GM21576 (cell line): ENCODE data around the gene PSD.

Source experiments
- ATAC-seq: cut with Tn5 transposase; IDR thresholded peaks from one replicate; pipeline ENCODE4 v1.9.1; 2021; ENCODE audit warnings: mild to moderate bottlenecking, moderate library complexity; ENCODE audit not compliant: unreplicated experiment

PSD gene

DNA sequence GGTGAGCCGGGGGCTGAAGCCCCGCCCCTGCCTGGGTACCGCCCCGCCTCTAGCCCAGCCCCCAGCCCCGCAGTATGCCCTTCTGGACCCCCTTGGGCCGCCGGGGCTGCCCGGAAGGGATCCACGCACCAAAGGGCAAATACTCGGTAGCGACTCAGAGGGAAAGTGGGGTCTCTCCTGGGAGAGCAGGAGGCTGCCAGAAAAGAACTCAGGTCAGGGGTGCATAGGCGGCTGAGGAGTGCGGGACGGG, 2.8 kb upstream of the PSD start:
- no peak for ATAC-seq

DNA sequence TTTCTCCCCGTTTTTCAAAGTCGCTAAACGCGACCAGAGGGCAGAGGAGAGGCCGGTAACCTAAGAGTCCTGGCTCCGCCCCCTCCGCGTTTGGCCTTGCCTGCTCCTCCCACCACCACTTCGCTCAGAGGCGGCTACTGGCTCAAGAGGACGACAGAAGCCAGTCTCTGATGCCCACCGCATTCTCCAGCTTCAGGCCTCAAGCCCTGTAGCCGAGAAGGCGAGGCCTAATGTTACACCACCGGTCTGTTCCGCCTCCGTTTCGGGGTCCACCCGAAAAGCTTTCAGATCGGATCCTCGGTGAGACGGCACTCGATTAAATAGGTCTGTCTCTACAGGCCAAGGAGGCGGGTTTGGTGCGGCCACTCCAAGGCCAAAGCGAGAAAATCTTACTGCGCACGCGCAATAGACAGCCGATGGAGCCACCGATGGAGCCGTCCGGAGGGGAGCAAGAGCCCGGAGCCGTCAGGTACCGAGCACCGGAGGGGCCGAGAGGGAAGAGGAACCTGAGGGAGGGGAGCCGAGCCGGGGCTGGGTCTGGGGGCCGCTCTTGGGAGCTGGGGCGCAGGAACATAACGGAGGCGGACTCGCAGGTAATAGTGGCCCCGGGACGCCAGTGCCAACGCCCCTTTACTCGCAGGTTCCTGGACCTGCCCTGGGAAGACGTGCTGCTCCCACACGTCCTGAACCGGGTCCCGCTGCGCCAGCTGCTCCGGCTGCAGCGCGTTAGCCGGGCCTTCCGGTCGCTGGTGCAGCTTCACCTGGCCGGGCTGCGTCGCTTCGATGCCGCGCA, 2.3 kb upstream of the PSD start, which contains the start of gene FBXL15:
Gene FBXL15, plus strand, starts transcription at position 123 of the 793 bp plus-strand sequence. Its CDS starts 294 bp downstream, at position 417.
- ATAC-seq: peak; percentile 59

DNA sequence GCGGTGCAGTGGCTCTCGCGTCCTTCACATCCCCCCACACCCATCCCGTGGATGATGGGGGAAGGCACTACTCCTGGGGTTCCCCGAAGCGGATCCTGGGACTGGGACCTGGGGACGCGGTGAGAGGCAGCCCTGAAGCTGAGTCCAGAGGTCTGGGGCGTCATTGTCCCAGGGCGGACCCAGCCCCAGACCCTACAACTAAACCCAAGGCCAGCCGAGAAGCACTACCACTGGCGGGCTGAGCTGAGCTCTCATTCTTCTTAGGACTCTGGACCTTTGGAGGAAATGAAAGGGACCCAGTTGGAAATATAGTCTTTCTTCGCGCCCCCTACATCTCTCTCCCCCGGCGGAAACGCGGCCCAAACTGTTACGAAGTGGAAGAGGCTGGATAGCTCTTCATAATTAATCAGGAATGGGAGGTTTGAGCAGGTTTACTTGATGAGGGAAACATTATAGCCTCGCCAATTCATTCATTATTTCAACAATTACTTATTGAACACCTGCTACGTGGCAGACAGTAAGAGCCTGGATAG, 1.7 kb upstream of the PSD start:
- no peak for ATAC-seq

DNA sequence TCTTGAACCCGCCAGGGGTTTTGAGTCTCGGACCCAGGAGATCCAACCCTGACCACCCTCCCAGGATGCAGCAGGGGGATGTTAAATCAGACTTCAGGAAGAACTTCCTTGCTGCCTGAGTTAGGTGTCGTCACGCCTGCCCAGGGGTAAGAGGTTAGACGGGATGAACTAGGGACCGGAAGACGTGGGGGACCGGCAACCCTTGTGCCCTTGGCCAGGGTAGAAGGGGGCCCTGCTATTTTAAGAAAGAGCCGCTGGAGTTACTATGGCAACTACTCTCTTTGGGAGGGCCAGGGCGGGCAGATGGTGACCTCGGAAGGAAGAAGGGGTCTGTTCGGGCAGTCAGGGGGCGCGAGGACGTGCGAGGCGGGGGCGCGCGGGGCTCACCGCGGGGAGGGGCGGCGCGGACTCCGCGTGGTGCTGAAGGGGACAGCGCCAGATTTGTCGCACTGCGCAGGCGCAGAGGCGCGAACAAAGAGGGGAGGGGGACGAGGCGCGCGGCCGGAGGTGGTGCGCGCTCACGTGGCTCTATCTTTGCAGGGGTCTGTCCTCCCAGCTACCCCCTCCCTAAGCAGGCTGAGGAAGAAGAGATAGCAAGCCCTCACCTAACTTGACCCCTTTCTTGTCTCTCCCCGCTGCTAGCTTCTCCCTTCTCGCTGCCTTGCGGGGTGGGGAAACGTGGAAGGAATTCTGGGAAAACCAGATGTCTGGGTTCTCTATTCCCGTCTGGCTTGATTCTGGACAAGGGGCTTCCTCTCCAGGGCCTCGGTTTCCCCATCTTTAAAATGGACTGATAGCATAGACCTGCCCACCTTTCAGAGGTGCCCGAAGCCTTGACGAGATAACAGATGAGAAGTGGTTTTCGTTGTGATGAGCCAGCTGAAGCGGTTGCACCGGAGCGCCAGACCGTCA, 940 bp upstream of the PSD start:
- ATAC-seq: no peak

DNA sequence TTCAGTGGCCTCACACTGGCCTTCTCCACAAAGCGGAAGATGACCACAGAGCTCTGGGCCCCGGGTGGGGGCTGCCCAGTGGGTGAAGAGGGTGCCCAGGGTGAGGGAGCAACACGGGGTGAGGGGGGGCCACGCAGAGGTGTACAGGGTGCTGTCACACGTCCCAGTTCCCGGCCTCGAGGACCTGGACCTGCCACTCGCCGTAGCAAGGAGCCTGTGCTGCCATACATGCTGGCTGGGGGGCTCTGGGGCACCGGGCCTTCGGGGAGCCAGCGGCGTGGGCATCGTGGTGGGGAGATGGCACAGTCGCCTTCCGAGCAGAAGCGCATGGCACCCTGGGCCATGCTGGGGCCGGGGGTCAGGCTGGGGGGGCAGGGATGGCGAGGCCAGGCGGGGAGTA, 1.9 kb downstream of the PSD start:
- ATAC-seq: no peak

DNA sequence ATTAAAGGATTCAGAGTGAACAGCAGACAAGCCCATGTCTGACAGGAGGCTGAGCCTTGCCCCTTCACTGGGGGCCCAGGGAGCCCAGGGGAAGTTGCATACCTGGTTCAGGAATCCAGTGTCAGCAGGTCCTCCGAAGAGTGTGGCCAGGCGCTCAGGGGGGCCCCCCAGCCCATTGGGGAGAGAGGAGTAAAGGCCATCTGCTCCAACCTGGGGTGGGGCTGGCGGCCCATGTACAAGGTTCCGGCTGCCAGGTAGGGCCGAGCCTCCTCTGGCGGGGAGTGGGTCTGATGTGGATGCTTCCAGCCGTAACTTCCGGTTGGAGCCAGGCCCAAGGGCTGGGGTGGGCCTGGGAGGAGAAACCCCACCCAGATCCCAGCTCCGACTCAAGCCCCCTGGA, 2.3 kb downstream of the PSD start:
- no peak for ATAC-seq

DNA sequence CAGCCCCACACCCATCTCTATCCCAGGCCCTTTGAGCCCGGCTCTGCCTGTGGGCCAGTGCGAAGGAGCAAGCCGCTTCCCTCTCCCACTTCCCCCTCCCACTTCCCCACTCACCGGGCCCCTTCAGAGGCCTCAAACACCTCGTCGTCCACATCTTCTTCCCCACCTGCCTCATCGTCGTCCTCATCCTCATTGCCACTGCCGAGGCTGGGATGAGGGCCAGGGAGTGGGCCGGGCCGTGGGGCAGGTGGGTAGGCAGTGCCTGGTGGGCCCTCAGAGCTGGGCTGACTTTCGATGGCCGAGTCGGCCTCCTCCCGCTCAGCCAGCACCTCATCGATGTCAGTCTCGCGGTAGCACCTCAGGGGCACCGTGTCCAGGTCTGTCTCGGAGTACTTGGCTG, 3.8 kb downstream of the PSD start:
- no peak for ATAC-seq

DNA sequence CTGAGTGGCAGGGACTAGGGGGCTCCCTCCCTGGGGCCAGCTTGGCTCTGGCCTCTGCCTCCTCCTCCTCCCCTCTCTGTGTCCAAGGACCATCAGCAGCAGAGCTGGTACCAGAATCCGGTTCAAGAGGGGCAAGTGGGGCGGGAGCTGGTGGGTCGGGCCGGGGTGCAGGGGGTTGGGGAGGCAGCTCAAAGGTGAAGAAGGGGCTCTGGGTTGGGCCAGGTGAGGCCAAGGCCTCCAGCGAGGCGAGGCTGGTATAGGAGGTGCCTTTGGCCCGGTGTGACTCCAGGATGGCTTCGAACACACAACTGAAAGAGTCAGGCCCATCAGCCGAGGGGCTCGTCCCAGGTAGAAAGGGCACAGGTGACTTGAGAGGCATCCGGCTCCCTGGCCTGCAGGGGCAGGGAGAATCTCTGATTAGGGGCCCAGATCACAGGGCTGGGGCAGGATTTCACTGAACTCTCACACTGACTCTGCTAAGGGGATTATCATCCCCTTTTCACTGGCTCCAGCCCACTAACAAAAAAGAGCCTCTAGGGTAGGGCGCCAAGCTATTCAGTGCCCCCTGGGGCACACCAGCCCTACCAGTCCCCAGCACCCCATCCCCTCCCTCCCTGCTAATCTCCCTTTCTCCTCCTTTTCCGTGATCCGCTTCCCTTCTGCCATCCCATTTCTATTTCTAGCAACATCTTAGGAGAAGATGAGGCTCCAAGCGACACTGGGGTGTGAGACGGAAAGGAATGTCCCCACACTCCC, 4.6 kb downstream of the PSD start:
- no peak for ATAC-seq

DNA sequence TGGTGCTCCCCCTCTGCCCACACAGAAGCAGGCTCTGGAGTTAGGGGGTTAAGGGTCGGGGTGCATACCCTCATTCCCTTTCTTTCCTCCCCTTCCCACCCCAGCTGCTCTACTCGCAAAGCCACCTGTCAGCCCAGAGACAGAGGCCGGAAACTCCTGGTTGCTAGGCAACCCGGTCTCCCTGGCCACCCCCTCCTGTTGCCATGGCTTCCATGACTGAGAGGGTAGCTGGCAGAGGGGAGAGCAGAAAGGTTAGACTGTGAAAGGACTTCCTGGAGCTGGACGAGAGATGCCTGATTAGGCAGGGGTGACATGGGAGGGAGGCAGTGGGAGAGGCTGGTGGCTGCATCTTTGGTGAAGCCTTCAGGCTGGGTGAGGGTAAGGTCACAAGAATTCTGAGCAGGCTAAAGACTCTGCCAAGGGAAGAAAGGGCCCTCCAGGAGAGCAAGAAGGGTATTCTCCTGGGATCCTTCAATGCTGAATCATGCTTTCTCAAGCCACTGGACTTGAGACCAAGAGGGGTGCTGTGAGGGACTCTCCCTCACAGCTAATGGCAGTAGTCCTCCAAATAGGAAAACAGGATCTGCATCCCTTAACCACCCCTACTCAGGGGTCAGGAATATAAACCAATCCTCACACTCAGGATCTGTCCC, 5.4 kb downstream of the PSD start:
- no peak for ATAC-seq

DNA sequence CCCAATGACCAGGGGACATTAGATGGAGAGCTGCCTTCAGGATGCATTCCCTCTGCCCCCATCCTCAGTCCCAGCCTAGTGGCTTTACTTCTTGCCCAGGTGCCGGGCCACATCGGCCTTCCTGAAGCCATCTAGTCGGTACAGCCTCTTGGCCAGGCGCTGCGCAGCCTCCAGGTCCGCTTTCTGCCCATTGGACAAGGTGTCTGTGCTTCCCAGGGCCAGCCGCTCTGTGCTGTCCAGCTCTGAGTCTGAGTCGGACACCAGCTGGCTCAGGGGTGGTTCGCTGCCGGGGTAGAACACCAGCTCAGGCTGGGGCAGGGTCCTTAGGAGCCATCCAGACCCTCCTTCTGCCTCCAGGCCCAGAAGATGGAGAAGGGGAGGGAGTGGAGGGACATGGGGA, 6.3 kb downstream of the PSD start:
- ATAC-seq: no peak

DNA sequence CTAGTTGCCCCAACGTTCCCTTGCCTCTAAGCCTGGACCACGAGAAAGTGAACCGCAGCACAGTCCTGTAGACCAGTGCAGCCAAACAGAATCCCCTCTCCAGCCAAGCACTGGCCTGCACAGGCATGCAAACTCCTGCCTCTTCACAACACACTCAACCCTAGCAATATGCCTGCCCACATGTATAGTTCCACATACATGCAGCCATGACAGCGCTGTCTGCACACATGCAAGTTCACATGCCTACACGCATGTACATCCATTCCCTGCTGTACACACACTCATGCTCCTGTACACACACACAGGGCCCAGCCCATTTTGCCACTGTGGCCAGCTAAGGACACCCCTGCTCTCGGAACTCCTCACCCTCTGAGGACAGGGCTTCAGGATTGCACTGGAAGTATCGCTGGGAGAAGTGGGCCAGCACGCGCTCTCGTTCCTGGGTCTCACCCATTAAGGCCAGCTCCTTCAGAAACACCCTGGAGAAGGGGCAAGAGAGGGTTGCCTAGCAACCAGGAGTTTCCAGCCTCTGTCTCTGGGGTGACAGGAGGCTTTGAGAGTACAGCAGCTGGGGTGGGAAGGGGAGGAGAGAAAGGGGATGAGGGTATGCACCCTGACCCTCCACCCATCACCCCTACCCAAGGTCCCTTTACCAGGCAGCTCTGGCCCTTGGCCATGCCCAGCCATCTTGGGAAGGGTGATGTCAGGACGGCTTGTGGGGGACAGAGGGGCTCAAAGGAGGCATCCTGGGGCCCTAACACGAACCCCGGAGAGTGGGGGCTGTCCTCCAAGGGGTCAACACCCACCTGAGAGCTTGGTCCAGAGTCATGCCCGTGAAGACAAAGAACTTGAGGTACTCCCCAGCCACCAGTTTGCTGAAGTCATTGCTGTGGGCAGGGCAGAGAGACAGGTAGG, 7.0 kb downstream of the PSD start:
- ATAC-seq: no peak

DNA sequence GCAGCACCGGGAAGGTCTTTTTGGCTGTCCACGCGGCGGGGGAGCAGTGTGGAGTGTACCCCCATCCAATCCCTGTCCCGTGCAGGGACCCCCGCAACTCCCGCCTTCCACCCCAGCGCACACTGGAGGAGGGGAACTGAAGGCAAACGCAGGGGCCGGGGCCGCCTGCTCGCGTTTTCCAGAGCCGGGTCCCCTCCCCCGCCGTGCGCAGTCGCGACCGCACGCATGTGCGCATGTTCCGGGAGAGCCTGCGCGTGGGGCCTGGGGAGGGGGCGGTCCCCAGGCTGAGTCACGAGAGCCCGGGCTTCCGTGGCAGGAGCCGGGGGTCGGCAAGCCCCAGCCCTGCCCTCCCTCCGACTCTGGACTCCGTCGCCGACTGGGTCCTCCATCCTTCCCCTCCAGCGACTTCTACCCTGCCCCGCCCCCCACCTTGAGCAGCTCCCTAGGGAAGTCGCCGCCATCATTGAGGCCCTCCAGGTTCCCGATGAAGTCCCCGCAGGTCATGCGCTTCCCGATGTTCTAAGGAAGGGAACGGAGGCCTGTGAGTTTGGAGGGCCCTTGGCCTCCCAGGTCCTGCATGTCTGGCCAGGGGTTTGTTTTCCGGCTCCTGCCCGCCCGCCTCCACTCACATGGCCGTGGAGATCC, 8.0 kb downstream of the PSD start:
- no peak for ATAC-seq

DNA sequence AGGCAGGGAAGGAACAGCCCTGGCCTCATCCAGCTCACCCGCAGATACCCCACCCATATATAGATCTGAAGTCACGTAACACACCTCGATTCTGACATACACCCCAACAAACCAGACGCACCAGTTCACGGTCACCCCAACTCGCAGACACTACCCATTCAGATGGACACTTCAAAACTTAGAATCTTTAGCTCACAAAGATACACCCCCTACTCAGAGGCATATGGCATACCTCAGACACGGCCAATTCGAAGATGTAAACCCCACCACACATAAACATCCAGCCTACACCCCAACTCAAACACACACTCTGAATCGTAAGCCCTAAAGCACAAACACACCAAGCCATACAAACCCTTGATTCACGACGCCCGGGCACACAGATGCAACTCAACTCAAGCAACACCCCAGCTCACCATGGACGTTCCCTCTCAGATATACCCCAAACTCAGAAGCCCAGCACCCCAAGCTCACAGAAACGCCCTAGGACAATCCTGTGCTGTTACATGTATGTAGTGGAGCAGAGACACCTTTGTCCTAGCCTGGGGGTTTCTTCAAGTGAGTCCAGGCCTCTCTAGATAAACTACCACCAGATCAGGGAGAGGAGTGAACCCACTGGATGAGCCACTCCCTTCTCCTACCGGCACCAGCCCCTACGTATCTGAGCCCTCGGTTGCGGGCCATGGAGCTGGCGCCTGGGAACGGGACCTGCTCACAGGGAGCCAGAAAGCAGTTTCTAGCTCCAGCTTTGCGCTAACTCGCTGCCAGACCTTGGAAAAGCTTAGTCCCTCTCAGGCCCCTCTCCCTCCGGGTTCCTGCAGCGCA, 8.8 kb downstream of the PSD start:
- ATAC-seq: no peak

DNA sequence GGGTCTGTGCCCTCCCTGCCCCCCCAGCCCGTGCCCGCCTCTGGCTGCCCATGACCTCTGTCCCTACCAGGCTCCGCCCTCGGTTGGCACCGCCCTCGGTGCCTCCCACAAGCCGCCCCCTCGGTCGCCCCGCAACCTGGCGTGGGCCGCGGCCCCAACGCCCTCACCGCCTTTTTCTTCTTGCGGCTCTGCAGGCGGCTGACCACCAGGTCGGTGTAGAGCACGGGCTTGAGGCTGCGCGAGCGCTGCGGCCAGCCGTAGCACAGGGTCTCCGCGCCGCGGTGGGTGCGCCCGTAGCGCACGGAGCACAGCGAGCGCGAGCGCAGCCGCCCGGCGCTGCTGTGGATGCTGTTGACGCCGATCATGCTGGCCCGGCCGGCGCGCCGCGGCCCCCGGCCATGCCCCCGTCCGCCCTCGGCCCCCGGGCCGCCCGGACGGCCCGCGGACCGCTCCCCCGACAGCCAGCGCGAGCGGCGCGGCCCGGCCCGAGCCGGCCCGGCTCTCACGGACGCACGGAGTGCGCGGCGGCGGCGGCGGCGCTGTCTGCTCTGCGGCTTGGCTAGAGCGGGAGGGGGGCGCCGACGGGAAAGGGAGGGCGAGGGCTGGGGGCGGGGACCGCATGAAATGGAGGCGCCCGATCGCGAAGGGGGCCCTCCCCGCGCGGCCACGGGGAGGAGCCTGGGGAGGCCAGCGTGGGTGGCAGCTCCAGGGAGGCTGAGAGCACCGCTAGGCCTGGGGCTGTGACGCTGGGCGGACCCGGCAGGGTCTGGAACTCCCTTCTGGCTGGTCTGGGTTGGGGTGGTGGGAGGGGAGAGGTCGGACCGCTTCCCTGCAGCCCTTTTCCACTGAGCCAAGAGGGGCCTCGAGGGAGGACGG, 9.6 kb downstream of the PSD start:
- ATAC-seq: no peak

DNA sequence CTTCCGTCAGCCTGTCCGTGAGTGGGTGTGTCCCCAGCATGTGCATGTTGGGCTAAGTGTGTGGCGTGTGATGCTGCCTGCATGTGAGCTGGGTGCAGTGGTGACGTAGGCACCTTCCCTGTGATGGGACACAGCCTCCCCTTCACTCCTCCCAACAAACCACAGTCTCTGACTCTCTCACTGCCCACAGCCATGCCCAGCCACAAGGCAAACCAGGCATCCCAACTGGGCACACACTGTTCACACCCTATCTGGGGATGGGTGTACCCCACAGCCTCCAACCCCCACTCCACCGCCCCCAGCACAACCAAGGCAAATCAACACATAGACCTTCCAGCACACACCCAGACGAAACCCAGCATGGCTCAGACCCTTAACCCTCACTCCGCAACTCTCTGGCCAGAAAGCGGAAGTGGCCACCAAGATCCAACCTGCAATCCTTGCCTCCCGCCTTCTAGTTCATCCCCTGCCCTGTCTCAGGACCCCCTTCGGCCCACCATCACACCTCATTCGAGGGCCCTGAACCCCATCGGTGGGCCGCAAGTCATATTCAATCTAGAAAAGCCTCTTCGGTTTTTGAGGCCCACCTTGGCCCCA, 10.4 kb downstream of the PSD start:
- no peak for ATAC-seq

DNA sequence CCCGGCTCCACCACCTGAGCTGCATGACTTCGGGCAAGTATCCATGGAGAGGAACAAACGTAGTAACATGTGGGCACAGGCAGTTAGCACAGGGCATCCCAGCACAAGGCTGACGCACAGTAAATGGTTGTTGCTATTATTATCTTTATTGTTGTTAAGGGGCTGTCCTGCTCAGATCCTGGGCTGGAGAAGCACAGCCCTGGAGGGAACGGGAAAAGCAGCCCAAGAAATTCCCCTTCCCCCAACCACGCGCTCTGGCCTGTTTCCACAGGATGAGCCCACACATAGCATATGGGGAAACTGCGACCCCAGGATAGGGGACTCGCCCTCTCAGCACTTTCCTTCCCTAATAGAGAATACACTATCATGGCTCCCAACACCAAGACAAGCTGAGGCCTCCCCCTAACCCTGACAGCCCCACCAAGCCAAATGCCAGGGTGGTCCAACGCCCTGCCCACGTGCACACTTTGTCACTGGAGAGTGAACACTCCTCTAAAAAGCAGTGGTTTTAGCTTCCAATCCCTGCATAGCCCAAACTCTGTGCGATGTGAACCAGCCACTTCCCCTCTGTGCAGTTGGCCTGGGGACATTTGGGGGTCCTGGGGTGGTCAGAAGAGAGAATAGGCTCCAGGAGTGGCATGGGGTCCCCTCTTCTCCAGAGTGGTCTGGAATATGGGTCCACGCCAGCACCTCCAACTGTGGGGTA, 11.0 kb downstream of the PSD start:
- ATAC-seq: no peak
